Osteoblast (primary cell): ENCODE measurements around the gene C11orf21. TPM values are rescaled to one million over a fixed set of nuclear protein-coding genes. Genes with fewer than 3 reads are reported as not detected.

Source experiments
- DNase-seq: peaks from one replicate; pipeline ENCODE4 v3.0.0; 2011; ENCODE audit warnings: low spot score, mixed read lengths; ENCODE audit not compliant: insufficient read length; ENCODE audit errors: missing footprints
- H2AFZ ChIP-seq: 2 replicates; pipeline ENCODE4 v1.6.0; 2011; ENCODE audit warnings: mild to moderate bottlenecking, low read length
- H3K27ac ChIP-seq: 2 replicates; pipeline ENCODE4 v1.5.1; 2011; ENCODE audit warnings: mild to moderate bottlenecking, low read depth, low read length, moderate library complexity
- H3K27me3 ChIP-seq: 2 replicates; pipeline ENCODE4 v1.6.0; 2012; ENCODE audit warnings: mild to moderate bottlenecking, control low read depth, inconsistent platforms, low read length, moderate library complexity; ENCODE audit not compliant: insufficient read depth
- H3K36me3 ChIP-seq: 2 replicates; pipeline ENCODE4 v1.5.1; 2011; ENCODE audit warnings: mild to moderate bottlenecking, low read length, control low read depth, moderate library complexity; ENCODE audit not compliant: insufficient read depth
- H3K4me1 ChIP-seq: 2 replicates; pipeline ENCODE4 v1.5.1; 2011; ENCODE audit warnings: mild to moderate bottlenecking, low read length, control low read depth, moderate library complexity; ENCODE audit not compliant: insufficient read depth
- H3K4me2 ChIP-seq: 2 replicates; pipeline ENCODE4 v1.6.0; 2011; ENCODE audit warnings: mild to moderate bottlenecking, low read length; ENCODE audit not compliant: insufficient read depth
- H3K4me3 ChIP-seq: fragments of 200-600 bp; sonication (generic); 3 replicates; pipeline ENCODE4 v1.5.1; 2012; ENCODE audit warnings: mild to moderate bottlenecking, low read length, inconsistent platforms; ENCODE audit not compliant: insufficient read depth
- H3K79me2 ChIP-seq: 2 replicates; pipeline ENCODE4 v1.6.0; 2012; ENCODE audit warnings: mild to moderate bottlenecking, low read length, control low read depth, inconsistent platforms; ENCODE audit not compliant: insufficient read depth
- H3K9me3 ChIP-seq: 2 replicates; pipeline ENCODE4 v1.5.1; 2011; ENCODE audit warnings: low read depth, low read length, control low read depth
- H4K20me1 ChIP-seq: 2 replicates; pipeline ENCODE4 v1.6.0; 2012; ENCODE audit warnings: mild to moderate bottlenecking, low read length, control low read depth; ENCODE audit not compliant: insufficient read depth
- CTCF ChIP-seq: IDR thresholded peaks from 2 replicates; pipeline ENCODE4 v1.5.1; 2011; ENCODE audit warnings: mild to moderate bottlenecking, low read depth, low read length, moderate library complexity; ENCODE audit errors: extremely low read depth
- small RNA-seq: library from RNA; depleted of rRNA; stranded (forward); fragments of <200 nt; gene quantifications from one replicate; pipeline ENCODE3, GENCODE V24; 2012
- total RNA-seq: library from RNA; depleted of rRNA; stranded (reverse); fragments of >200 nt; gene quantifications from 2 replicates; pipeline ENCODE4 v1.2.3, GENCODE V29; 2012

Gene C11orf21
- total RNA-seq, 1 donor = 0.36 TPM

- H3K79me2 ChIP-seq = no peaks in the 10 kb centered on the region
- DNase-seq = peak; percentile 39
- H4K20me1 ChIP-seq = no peaks in the 10 kb centered on the region
- H3K4me1 ChIP-seq = no peaks in the 10 kb centered on the region
- H3K27me3 ChIP-seq = peaks cover 13% of the 10 kb centered on the region
- H3K27ac ChIP-seq = no peak overlapping the region
- no peak overlapping the region for H3K4me2 ChIP-seq
- H3K36me3 ChIP-seq = no peaks in the 10 kb centered on the region
- no peak for TF ChIP-seq CTCF
- H3K4me3 ChIP-seq = no peak overlapping the region
- H2AFZ ChIP-seq = no peak overlapping the region
- H3K9me3 ChIP-seq = no peaks in the 10 kb centered on the region
Measured at GRCh38 chr11:2249189-2249916, 52.4 kb downstream of the C11orf21 start.

GRCh38 chr11:2248762-2249161 is 53.0 kb downstream of the C11orf21 start:
- Histone ChIP-seq H3K4me2 (no peak overlapping the region), H3K36me3 (no peaks in the 10 kb centered on the region), H4K20me1 (no peaks in the 10 kb centered on the region), H3K9me3 (no peaks in the 10 kb centered on the region), H3K79me2 (no peaks in the 10 kb centered on the region), H3K27me3 (peaks cover 16% of the 10 kb centered on the region), H3K27ac (no peak overlapping the region), H3K4me1 (no peaks in the 10 kb centered on the region), H3K4me3 (no peak overlapping the region), H2AFZ (no peak overlapping the region)
- no peak for TF ChIP-seq CTCF
- DNase-seq = no peak

GRCh38 chr11:2248242-2248641 is 53.5 kb downstream of the C11orf21 start:
- Histone ChIP-seq H2AFZ (no peak overlapping the region), H3K27me3 (peaks cover 16% of the 10 kb centered on the region), H3K4me1 (no peaks in the 10 kb centered on the region), H3K4me2 (no peak overlapping the region), H3K27ac (no peak overlapping the region), H3K4me3 (no peak overlapping the region), H4K20me1 (no peaks in the 10 kb centered on the region), H3K9me3 (no peaks in the 10 kb centered on the region), H3K79me2 (no peaks in the 10 kb centered on the region), H3K36me3 (no peaks in the 10 kb centered on the region)
- DNase-seq = peak; percentile 27
- no peak for TF ChIP-seq CTCF

GRCh38 chr11:2247496-2247895 is 54.2 kb downstream of the C11orf21 start:
- Histone ChIP-seq H3K9me3 (no peaks in the 10 kb centered on the region), H3K36me3 (no peaks in the 10 kb centered on the region), H2AFZ (no peak overlapping the region), H4K20me1 (no peaks in the 10 kb centered on the region), H3K4me1 (no peaks in the 10 kb centered on the region), H3K27ac (no peak overlapping the region), H3K27me3 (peaks cover 16% of the 10 kb centered on the region), H3K4me2 (no peak overlapping the region), H3K79me2 (no peaks in the 10 kb centered on the region), H3K4me3 (no peak overlapping the region)
- DNase-seq = no peak
- TF ChIP-seq CTCF = no peak

Small RNA genes within 50 kb of the gene (small RNA-seq; reads per million reads assigned to genes)
- gene RNU6-878P = not detected

Other genes with a start within 250 kb of the C11orf21 start
- gene IGF2, start 162.5 kb downstream of the C11orf21 start, total RNA-seq = 53.9 and 68.8 TPM in 2 replicates
- not detected in 2 replicates for gene INS, start 140.7 kb downstream of the C11orf21 start, total RNA-seq
- gene TH, start 130.1 kb downstream of the C11orf21 start, total RNA-seq = under 0.01 TPM in 1 of 2 replicates, not detected in the other
- gene ASCL2, start 31.3 kb downstream of the C11orf21 start, total RNA-seq = not detected in 2 replicates
- gene TSPAN32, start 95 bp upstream of the C11orf21 start, total RNA-seq = 0.59 and 1.4 TPM in 2 replicates
- gene CD81, start 75.4 kb upstream of the C11orf21 start, total RNA-seq = 184 and 195 TPM in 2 replicates
- gene TSSC4, start 98.8 kb upstream of the C11orf21 start, total RNA-seq = 42.4 and 46.7 TPM in 2 replicates
- under 0.01 TPM in 1 of 2 replicates, not detected in the other for gene TRPM5, start 142.6 kb upstream of the C11orf21 start, total RNA-seq
- not detected in 2 replicates for gene KCNQ1, start 143.1 kb upstream of the C11orf21 start, total RNA-seq